ENCODE data around the gene GJE1. TPM values are rescaled to one million over a fixed set of nuclear protein-coding genes. Genes with fewer than 3 reads are reported as not detected.

The GJE1 gene
- total RNA-seq, 1 donor from 2014 or later: not detected

DNA sequence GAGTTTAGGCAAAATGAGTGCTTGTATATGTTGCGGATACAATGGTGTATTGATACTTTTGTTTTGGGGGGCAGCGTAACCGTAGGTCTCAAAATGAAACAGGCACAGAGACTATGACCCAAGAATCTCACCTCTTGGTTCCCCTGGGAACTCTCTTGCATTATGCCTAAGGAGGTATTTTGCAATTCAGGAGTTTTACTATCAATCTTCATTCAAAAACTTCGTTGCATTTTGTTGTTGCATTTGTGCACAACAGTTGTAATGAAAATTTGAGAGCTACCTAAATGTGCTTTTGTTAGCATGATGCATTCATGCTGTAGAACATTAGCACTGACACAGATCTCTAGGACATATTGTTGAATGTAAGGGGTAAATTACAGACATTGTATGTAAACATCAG is 32.5 kb downstream of the GJE1 start:
- no peak for DNase-seq (ENCODE audit: low spot score)

DNA sequence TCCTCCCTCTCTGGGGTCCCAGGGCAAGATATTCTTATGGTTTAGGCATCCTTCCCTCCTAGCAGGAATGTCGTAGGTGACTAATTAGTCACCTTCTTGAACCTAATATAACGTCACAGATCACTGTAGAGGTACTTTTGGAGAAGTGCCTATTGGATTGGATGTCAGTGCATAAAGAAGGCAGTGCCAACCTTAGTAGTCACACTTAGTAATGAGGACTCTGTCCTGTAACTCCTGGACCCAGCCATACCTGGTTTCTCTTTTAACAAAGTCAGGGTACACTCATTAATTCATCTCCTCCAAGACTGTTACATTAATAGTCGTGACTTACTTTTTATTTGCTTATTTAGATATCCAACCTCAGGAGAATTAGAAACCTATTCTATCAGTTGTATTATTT is 34.3 kb downstream of the GJE1 start:
- no peak for DNase-seq (ENCODE audit: low spot score)

DNA sequence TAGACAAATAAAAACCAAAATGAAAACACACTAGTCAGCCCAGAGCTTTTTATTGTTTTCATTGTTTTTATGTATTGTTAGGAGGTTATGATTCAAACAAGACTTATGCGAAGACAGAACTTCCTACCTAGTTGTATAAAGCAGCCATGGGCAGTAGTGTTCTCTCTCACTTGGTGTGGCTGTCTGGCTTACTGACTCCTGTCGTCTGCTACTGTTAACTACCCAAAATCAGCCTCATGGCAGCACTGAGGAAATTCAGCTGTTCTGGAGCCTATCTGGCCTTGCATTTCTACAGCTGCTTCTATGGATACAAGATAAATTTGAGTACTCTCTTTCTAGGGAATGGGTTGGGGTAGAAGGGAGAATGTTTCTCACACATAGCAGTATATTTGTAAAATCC is 34.8 kb downstream of the GJE1 start:
- no peak for DNase-seq (ENCODE audit: low spot score)

DNA sequence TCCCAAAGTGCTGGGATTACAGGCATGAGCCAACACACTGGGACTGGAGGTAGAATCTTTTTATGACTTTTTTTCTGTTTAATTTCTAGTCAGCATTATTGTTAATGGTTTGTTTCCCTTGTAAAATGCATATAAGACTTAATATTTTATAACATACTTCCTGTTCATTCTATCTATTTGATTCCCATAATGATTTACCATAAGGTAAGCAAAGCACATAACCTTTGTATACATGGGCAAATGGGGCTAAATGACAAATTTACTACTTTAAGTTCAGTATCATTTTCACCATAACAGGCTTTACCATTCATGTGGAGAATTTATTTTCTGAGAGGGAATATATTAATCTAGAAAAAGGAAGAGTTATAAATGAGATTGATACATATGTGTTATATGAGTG is 38.6 kb downstream of the GJE1 start:
- DNase-seq (ENCODE audit: low spot score): no peak

DNA sequence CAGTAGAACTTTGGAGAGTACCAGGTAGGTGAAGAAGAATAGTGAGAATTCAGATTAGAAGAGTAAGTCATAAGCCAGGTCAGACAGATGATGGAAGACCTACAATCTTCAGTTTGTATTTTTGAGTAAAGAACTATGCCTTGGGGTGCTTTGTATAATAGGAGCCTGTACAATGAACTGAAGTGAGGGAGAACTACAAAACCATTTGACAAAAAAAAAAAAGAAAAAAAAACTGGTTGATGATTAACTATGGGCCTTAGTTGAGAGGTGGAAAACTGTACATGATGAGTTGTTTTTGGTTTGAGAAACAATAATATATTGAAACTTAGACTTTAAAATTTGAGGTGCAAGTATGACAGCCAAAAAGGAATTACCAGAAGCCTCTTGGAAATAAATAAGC is 40.0 kb downstream of the GJE1 start:
- no peak for DNase-seq (ENCODE audit: low spot score)

DNA sequence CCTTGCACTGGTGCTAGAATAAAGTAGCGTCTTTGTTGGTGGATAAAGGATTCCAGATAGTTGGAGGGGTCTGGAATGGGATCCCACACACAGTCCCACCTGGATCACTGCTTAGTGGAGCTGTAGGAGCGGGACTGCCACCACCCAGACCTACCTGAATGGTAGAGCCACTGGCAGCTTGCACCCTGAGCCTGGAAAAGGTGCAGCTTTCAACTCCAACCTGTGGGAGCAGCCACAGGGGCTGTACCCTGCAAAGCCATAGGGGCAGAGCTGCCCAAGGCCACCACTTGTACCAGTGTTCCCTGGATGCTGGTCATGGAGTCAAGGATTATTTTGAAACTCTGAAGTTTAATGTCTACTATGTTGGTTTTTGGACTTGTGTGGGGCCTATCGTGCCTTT is 41.3 kb downstream of the GJE1 start:
- no peak for DNase-seq (ENCODE audit: low spot score)

DNA sequence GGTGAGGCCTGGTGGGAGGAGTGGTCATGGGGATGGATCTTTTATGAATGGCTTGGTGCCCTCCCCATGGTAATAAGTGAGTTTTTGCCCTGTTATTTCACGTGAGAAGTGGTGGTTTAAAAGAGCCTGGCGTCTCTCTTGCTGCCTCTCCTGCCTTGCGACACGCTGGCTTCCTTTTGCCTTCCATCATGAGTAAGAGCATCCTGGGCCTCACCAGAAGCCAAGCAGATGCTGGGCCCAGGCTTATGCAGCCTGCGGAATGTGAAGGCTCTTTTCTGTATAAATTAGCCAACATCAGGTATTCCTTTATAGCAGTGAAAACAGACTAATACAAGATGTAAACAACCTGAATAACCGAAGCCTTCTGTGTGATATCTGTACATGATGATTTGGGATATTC is 42.0 kb downstream of the GJE1 start:
- no peak for DNase-seq (ENCODE audit: low spot score)

DNA sequence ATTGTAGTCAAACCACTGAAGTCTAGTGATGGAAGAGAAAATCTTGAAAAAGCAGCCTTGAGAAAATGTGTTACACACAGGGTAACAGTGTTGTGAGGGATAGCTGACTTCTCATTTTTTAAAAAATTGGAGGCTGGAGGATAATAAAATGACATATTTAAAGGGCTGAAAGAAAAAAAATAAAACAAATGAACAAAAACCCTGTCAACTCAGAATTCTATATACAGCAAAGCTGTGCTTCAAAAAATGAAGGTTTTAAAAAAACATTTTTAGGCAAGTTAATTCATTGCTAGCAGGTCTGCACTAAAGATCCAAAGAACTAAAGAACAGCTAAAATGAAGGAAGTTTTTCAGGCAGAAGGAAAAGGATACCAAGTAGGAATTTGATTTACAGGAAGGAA is 45.4 kb downstream of the GJE1 start:
- DNase-seq (ENCODE audit: low spot score): no peak

DNA sequence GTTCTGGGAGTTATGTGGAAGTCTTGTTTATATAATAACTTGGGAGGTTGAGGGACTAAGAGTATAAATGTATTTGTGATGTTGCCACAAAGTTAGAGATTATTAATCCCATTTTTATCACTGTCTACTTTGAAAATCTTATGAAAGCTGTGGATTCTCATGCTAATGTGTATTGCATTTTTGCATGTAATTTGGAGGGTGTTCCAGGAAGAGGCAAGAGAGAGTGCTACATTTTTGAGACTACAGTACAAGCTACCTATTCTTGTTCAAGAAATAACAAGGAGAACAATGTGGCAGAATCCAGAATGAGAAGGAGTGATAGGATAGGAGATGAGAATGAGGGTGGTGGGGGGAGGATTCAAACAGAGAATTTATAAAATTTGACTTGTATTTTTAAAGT is 49.3 kb downstream of the GJE1 start:
- DNase-seq (ENCODE audit: low spot score): no peak

DNA sequence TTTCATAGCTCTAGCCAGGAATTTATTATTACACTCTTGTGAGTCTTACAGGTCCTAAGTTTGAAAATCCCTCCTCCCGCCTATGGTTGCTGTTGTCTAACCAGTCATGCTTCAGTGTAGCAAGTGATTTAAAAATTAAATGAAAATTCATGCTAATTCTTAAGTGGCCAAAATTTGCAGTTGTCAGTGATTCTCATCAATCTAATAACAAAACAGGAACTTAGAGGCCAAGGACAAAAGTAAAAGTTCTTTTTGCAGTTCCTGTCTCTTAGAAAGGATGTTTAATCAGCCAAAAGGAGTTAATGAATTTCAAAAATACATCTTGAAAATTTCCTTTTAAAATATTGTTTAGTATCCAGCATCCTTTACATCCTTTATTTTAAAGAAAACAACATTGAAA is 50.6 kb downstream of the GJE1 start:
- no peak for DNase-seq (ENCODE audit: low spot score)

DNA sequence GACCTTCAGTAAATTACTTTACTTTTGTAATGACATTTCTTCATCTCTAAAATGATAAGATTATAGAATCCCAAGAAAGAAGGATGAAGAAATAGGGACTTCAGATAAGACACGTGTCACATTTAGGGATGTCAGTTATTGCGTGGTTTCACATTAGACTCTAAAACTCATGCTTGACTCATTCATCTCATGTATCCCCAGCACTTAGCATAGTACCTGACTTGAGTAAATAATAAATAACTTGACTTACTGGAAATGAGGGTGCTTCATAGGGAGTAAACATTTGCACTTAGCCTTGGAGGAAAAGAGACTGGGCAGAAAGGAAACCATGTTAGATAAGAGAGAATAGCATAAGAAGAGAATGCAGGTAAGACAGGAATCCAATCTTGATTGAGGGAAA is 51.6 kb downstream of the GJE1 start:
- no peak for DNase-seq (ENCODE audit: low spot score)

Other genes starting within 250 kb of the GJE1 start
- gene NMBR, start 14.2 kb downstream of the GJE1 start, total RNA-seq: not detected
- 42.3 TPM for gene VTA1, start 14.3 kb downstream of the GJE1 start, total RNA-seq
- gene ADGRG6, start 169.1 kb downstream of the GJE1 start, total RNA-seq: 145 TPM

Data from ureter (tissue), 1 donor.